Liver (tissue), 9 donors: Measurements from ENCODE around the gene TRMT61A. TPM values are rescaled to one million over a fixed set of nuclear protein-coding genes. Genes with fewer than 3 reads are reported as not detected.

Source experiments
- DNase-seq: peaks from one replicate; pipeline ENCODE4 v3.0.0-alpha.2; 2017; ENCODE audit warnings: low spot score
- H3K27ac ChIP-seq, 2 donors: one replicate each; pipeline ENCODE4 v1.7.0; 2013; ENCODE audit warnings: inconsistent platforms in 2 of 2, low read length in 2 of 2, control low read depth in 1 of 2, low read depth in 1 of 2, mild to moderate bottlenecking in 1 of 2
- H3K27me3 ChIP-seq, 4 donors: one replicate each; pipeline versions ENCODE4 v1.6.1 to v1.7.0; 2013; ENCODE audit warnings: low read length in 3 of 4, inconsistent platforms in 1 of 4, mild to moderate bottlenecking in 1 of 4, moderate library complexity in 1 of 4; ENCODE audit not compliant: control insufficient read depth in 4 of 4, insufficient read depth in 4 of 4
- H3K36me3 ChIP-seq, 4 donors: one replicate each; pipeline versions ENCODE4 v1.6.1 to v1.7.0; 2013; ENCODE audit warnings: low read length in 3 of 4, mild to moderate bottlenecking in 3 of 4, low read depth in 1 of 4, moderate library complexity in 1 of 4; ENCODE audit not compliant: control insufficient read depth in 4 of 4, insufficient read depth in 3 of 4
- H3K4me1 ChIP-seq, 4 donors: one replicate each; pipeline versions ENCODE4 v1.6.1 to v1.7.0; 2013; ENCODE audit warnings: low read length in 3 of 4, mild to moderate bottlenecking in 3 of 4, moderate library complexity in 1 of 4; ENCODE audit not compliant: control insufficient read depth in 4 of 4, insufficient read depth in 4 of 4
- H3K4me3 ChIP-seq, 3 donors: one replicate each; pipeline versions ENCODE4 v1.6.1 to v1.7.0; 2013; ENCODE audit warnings: low read length in 3 of 3, control low read depth in 1 of 3, low read depth in 1 of 3, mild to moderate bottlenecking in 1 of 3
- H3K9ac ChIP-seq, 2 donors: one replicate each; pipeline ENCODE4 v1.7.0; 2013; ENCODE audit warnings: low read length in 2 of 2, mild to moderate bottlenecking in 2 of 2, moderate library complexity in 2 of 2, control low read depth in 1 of 2, low read depth in 1 of 2
- H3K9me3 ChIP-seq, 4 donors: one replicate each; pipeline versions ENCODE4 v1.6.1 to v1.7.0; 2013; ENCODE audit warnings: low read length in 3 of 4; ENCODE audit not compliant: control insufficient read depth in 4 of 4
- FOXA1 ChIP-seq: IDR thresholded peaks from 2 replicates; pipeline ENCODE4 v1.6.1; 2016; ENCODE audit warnings: antibody characterized with exemption
- RXRA ChIP-seq, 2 donors: IDR thresholded peaks; 2 replicates each; pipeline ENCODE4 v1.6.1; 2017 to 2018; ENCODE audit warnings: antibody characterized with exemption in 2 of 2, mild to moderate bottlenecking in 1 of 2
- TAF1 ChIP-seq: conservative IDR thresholded peaks from 2 replicates; pipeline ENCODE4 v1.6.1; 2016; ENCODE audit warnings: antibody characterized with exemption, mild to moderate bottlenecking
- YY1 ChIP-seq: IDR thresholded peaks from 2 replicates; pipeline ENCODE4 v1.6.1; 2016; ENCODE audit warnings: antibody characterized with exemption, mild to moderate bottlenecking
- WGBS: extraction: QIAGEN DNeasy Blood & Tissue Kit; methylation state at CpG from one replicate; pipeline ENCODE4 v1.1.7; 2013; 5-methylcytosine and 5-hydroxymethylcytosine counted together
- polyA plus RNA-seq, 2 donors: library from polyadenylated mRNA; stranded (reverse) in 1 of 2; unstranded in 1 of 2; fragments of 200-250 nt in 1 of 2; fragments of >200 nt in 1 of 2; fragmentation: Nextera tagmentation in 1 of 2; extraction: Ambion mirVana in 1 of 2; gene quantifications; one replicate each; pipeline versions ENCODE4 v1.2.1 to v1.2.3, GENCODE V29; 2013 to 2015
- total RNA-seq, 2 donors: library from RNA; depleted of rRNA; stranded (reverse); fragments of >200 nt; gene quantifications; one replicate each; pipeline ENCODE4 v1.2.3, GENCODE V29; 2014
- TF ChIP-seq, protein P1 (sequence below): IDR thresholded peaks from 2 replicates; pipeline ENCODE4 v1.6.1; 2016; ENCODE audit warnings: antibody characterized with exemption, mild to moderate bottlenecking
- TF ChIP-seq, protein P2 (sequence below): IDR thresholded peaks from 2 replicates; pipeline ENCODE4 v1.6.1; 2016; ENCODE audit warnings: antibody characterized with exemption
- donor health status: healthy.
- donor health status: healthy.
- donor health status: healthy.
- donor health status: healthy.
- donor health status: healthy.

TRMT61A gene
- total and polyA plus RNA-seq, 4 donors, result 4.1 to 8.0 (median 6.5) TPM

GRCh38 chr14:103529383-103530365, 678 bp downstream of the TRMT61A start (continued):
- TF ChIP-seq, protein P1, sequence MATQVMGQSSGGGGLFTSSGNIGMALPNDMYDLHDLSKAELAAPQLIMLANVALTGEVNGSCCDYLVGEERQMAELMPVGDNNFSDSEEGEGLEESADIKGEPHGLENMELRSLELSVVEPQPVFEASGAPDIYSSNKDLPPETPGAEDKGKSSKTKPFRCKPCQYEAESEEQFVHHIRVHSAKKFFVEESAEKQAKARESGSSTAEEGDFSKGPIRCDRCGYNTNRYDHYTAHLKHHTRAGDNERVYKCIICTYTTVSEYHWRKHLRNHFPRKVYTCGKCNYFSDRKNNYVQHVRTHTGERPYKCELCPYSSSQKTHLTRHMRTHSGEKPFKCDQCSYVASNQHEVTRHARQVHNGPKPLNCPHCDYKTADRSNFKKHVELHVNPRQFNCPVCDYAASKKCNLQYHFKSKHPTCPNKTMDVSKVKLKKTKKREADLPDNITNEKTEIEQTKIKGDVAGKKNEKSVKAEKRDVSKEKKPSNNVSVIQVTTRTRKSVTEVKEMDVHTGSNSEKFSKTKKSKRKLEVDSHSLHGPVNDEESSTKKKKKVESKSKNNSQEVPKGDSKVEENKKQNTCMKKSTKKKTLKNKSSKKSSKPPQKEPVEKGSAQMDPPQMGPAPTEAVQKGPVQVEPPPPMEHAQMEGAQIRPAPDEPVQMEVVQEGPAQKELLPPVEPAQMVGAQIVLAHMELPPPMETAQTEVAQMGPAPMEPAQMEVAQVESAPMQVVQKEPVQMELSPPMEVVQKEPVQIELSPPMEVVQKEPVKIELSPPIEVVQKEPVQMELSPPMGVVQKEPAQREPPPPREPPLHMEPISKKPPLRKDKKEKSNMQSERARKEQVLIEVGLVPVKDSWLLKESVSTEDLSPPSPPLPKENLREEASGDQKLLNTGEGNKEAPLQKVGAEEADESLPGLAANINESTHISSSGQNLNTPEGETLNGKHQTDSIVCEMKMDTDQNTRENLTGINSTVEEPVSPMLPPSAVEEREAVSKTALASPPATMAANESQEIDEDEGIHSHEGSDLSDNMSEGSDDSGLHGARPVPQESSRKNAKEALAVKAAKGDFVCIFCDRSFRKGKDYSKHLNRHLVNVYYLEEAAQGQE, result no peak
- TF ChIP-seq RXRA (IDR thresholded peaks at IDR 0.05) (no peak), YY1 (no peak), TAF1 (no peak)
- TF ChIP-seq, protein P2, sequence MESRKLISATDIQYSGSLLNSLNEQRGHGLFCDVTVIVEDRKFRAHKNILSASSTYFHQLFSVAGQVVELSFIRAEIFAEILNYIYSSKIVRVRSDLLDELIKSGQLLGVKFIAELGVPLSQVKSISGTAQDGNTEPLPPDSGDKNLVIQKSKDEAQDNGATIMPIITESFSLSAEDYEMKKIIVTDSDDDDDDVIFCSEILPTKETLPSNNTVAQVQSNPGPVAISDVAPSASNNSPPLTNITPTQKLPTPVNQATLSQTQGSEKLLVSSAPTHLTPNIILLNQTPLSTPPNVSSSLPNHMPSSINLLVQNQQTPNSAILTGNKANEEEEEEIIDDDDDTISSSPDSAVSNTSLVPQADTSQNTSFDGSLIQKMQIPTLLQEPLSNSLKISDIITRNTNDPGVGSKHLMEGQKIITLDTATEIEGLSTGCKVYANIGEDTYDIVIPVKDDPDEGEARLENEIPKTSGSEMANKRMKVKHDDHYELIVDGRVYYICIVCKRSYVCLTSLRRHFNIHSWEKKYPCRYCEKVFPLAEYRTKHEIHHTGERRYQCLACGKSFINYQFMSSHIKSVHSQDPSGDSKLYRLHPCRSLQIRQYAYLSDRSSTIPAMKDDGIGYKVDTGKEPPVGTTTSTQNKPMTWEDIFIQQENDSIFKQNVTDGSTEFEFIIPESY, result no peak

DNA sequence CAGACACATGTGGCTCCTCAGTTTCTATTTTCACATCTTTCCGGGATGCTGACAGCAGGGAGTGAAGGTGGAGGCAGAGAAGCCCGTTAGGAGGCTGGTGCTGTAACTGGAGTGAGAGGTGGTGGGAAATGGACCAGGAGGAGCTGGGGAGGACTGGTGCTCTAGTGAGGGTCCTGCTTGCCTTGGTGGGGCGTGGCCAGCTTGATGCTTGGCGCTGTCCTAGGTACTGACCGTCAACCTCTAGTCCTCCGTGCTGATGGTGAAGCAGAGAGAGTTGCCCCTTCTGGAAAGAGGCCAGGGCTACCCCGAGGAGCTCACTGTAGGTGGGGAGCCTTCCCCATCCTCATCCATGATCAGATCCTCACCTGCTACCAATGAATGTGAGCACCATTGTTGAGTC, 1.4 kb downstream of the TRMT61A start:
- Histone ChIP-seq H3K4me1 (peaks cover 15 to 57% (median 36%) of the 10 kb centered on the region in 4 donors), H3K4me3 (peak overlapping the region in 1 of 3 donors; percentile 77)

More for the DNA sequence above, 1.4 kb downstream of the TRMT61A start:
- H3K9me3 ChIP-seq, result no peaks in the 10 kb centered on the region
- no peaks in the 10 kb centered on the region for H3K27me3 ChIP-seq
- WGBS, result 79% methylated on average over 7 of the region's 7 CpGs
- no peak overlapping the region for H3K9ac ChIP-seq
- DNase-seq, result no peak
- no peak overlapping the region for H3K27ac ChIP-seq
- TF ChIP-seq, protein P1, result peak; percentile 97
- no peak for TF ChIP-seq FOXA1
- H3K36me3 ChIP-seq, result peaks cover 0 to 20% (median 3%) of the 10 kb centered on the region in 4 donors
